NAMALWA (cell line): Measurements from ENCODE around the gene CTBP1.

Source experiments
- DNase-seq: peaks from one replicate; pipeline ENCODE4 v3.0.0-alpha.2; 2015; ENCODE audit warnings: low spot score

Gene CTBP1

DNA sequence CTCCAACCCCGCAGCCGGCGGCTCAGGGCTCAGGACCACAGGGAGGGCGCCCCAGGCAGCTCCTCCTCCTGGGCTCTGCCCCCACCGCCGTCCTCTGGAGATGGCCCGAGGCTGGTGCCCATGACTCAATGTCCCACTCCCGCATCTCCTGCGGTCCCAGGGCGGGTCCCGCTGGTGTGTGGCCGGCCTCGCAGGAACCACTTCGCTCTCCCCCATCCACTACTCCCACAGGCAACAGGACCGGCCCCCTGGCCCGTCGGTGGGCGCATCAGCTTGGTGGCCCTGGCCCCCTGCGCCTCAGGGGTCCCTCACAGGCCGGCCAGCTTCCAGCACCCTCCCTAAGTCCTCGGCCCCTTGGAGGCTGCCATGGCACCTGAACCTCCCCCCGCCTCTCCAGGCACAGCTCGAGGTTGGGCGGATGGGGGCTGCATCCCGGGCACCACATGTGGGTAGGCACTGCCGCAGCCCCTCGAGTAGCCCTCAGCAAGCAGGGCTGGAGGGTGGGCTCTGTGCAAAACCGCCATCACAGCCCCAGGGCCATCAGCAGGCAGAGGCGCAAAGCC is 53.7 kb downstream of the CTBP1 start:
- DNase-seq = no peak

DNA sequence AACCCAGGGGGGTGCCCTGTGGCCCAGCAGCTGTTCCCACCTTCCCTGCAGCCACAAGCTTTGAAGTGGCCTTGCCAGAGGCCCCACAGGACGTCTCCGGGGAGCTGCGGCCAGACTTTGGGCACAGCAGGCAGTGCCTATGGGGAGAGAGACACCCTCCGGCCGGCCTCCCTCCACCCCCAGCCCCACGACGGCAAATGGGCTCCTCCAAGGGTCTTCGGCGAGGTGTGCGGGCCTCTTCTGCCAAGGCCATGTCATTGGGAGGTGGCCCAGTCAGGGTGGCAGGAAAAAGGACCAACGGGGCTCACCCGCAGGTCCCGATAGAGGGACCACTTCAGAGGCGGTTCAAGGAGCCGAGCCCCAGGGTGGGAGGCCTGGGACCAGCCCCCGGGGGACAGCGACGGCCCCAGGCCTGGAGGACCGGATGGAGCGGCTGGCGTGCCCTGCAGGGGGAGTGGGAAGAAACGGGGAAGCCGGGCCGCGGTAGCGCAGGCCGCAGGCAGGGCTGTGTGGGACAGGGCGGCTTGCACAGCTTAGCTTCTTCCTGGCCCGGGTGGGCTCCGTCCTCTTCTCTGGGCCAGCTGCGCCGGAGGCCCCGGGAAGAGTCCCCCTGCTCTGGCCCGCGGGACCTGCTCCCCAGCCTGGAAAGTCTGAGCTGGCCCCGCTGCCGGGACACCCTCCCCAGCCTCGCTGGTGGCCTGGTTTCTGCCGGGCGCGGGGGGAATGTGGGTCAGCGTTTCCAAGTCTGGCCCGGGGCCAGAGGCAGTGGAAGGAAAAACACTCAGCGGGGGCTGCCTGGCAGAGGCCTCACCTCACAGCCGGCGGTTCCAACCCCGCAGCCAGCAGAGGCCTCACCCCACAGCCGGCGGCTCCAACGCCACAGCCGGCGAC is 54.7 kb downstream of the CTBP1 start:
- no peak for DNase-seq

DNA sequence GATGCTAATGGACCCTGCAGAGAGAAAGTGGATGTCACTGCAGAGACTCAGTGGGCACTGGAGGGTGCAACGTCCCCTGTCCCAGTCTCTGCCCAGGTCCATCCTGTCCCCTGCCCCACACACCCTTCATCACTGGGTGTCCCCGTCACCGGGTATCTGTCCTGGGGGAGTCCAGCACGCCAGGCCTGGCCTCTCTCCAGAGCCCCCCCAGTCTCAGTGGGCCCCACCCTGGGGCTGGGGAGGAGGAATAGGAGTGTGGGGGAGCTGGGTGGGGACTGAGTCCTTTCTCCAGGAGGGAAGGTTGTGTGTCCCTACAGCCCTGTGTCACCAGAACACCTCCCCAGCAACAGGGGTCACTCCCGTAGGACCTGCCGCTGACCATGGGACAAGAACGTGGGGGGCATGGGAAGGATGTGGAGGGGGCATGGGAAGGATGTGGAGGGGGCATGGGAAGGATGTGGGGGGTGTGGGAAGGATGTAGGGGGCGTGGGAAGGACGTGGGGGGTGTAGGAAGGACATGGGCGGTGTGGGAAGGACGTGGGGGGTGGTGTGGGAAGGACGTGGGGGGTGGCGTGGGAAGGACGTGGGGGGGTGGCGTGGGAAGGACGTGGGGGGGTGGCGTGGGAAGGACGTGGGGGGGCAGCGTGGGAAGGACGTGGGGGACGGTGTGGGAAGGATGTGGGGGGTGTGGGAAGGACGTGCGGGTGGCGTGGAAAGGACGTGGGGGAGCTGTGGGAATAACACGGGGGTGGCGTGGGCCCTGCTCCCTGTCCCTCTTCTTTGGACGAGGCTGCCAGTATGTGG is 55.5 kb downstream of the CTBP1 start:
- no peak for DNase-seq

DNA sequence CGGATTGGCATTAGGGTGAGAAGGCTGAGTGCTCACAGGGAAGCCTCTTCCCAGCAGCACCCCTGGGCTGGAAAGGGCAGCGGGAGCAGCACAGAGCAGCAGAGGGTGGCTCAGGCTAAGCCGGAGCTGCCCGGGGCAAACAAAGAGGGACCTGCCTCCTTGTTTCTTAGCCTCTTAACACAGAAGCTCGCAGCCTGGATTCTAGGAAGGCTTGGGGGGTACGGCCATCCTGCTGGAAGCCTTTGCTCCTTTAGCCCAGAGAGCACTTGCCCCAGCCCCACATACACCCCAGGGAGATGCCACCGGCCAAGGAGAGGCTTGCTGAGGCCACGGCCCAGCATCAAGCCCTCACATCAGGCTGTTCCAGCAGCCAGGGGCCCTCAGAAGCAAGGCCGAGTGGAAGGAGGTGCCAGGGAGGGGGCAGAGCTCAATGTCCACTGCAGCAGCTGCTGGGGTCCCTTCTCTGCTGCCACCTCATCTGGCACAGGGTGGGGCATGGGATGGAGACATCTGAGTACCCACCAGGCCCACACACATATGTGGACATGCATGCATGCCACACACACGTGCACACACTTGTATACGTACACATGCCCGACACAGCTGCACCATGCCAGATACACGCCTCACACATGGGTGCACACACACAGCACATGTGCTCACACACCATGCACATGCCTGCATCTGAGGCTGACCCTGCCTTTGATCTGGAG is 56.3 kb downstream of the CTBP1 start:
- DNase-seq = no peak

DNA sequence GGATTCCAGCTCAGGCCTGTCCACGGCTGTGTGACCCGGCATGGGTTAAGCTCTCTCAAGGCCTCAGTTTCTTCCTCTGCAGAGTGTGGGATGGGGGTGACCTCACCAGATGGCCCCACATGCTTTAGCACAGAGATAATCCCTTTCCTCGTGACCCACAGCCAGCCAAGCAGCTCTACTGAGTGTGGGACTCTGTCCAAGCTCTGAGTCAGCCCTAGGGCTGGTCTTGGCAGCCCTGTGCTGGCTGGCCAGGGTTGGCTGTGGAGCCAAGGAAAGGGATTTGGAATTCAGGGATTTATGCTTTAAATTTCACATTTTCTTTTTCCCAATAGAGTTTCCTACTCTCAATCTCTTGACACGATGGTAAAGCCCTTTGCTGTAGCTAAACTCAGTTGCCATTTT is 56.8 kb downstream of the CTBP1 start:
- no peak for DNase-seq

DNA sequence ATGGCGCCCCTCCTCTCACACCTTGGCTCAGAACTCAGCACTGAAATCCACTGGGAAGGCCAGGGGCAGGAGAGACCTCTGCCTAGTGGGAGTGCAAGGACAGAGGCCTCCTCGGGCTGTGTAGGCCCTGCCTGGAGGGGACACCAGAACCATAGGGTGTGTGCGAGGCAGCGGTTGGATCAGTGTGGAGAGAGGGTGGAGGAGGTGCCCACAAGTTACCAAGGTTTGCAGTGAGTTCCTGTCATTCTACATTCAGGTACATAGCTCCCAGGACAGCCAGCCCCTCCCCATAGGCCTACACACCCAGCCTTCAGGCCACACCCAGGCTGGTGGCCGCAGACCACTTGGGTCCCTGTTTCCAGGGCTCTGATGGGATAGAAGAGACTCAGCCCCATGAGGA is 57.3 kb downstream of the CTBP1 start:
- DNase-seq = no peak

DNA sequence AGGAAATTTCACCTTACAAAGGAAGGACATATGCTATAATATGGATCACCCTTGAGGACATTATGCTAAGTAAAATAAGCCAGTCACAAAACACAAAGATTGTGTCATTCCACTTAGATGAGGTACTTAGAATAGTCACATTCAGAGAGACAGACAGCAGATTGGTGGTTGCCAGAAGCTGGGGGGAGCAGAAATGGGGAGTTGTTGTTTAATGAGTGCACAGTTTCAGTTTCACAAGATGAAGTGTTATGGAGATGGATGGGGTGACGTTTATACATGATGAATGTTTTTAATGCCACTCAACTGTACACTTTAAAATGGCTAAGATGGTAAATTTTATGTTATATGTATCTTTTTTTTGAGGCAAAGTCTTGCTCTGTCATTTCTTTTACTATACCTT is 61.7 kb downstream of the CTBP1 start:
- DNase-seq = peak; percentile 30

DNA sequence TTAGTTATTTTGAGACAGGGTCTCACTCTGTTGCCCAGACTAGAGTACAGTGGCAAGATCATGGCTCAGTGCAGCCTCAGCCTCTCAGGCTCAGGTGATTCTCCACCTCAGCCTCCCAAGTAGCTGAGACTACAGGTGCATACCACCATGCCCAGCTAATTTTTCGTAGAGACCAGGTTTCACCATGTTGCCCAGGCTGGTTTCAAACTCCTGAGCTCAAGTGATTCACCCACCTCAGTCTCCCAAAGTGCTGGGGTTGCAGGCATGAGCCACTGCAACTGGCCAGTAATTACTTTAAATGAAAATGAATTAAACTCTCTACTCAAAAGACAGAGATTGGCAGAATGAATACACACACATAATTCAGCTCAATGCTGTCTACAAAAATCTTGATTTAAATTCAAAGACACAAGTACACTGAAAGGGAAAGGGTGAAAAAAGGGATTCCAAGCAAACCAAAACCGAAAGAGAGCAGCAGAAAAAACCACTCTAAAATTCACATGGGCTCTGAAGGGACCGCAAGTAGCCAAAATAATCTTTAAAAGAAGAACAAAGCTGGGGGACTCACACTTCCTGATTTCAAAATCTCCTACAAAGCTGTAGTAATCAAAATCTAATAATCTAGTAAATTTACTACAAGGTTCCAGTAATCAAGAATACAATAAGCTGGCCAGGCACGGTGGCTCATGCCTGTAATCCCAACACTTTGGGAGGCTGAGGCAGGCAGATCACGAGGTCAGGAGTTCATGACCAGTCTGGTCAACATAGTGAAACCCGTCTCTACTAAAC is 64.8 kb downstream of the CTBP1 start:
- no peak for DNase-seq

DNA sequence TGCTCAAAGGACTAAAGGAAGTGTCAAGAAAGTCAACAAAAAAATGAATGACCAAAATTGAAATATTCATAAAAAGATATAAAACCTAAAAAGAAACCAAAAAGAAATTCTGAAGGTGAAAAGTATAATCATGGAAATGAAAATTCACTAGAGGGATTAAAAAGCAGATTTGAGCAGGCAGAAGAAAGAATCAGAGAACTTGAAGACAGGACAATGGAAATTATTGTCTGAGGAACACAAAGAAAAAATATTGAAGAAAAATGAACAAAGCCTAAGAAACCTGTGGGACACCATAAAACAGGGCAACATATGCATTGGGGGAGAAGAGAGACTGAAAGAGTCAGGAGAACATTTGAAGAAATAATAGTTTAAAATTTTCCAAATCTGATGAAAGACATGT is 66.6 kb downstream of the CTBP1 start:
- DNase-seq = no peak

DNA sequence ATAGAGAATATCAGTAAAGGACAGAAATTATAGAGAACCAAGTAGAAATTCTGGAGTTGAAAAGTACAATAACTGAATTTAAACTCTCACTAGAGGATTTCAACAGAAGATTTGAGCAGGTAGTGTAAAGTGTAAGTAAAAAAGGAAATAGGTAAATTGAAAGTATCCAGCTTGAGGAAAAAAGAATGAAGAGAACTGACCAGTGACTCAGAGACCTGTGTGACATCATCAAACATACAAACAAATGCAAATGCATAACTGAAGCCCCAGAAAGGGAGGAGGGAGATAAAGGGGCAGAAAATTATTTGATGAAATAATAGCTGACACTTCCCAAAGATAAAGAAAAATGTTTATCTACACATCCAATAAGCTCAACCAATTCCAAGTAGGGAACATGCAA is 68.3 kb downstream of the CTBP1 start:
- no peak for DNase-seq

DNA sequence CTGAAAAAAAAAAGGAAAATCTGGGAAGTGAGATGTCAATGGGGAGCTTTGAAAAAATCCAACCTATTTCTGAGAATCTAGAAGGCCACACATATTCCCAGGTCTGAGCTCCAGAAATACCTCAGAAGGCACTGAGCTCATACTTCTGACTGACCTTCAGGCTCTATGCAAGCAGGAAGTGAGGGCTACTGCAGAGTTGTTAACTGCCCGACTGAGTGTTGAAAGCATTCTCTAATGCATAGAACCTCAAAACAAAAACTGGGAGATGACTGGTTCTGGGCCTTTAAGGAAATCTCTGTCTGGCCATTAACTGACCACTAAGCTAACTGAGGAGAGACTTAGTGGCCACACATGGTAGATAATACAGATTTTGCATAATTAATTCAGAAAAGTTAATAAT is 69.0 kb downstream of the CTBP1 start:
- DNase-seq = no peak

DNA sequence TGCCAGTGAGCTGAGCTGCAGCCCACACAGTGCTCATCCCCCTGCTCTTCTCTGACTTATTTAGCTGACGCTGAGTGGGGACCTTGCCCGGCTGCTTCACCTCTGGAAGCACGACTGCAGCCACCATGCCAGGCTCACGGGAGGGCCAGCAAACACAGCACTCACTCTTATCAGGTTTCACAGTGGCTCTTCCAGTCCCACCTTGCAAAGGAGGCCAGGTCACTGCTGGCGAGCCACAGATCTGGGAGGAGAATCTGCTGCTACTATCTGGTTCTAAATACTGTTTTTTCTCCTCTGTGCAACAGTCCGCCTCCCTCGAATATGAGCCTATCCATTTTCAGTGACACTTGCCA is 69.9 kb downstream of the CTBP1 start:
- no peak for DNase-seq

DNA sequence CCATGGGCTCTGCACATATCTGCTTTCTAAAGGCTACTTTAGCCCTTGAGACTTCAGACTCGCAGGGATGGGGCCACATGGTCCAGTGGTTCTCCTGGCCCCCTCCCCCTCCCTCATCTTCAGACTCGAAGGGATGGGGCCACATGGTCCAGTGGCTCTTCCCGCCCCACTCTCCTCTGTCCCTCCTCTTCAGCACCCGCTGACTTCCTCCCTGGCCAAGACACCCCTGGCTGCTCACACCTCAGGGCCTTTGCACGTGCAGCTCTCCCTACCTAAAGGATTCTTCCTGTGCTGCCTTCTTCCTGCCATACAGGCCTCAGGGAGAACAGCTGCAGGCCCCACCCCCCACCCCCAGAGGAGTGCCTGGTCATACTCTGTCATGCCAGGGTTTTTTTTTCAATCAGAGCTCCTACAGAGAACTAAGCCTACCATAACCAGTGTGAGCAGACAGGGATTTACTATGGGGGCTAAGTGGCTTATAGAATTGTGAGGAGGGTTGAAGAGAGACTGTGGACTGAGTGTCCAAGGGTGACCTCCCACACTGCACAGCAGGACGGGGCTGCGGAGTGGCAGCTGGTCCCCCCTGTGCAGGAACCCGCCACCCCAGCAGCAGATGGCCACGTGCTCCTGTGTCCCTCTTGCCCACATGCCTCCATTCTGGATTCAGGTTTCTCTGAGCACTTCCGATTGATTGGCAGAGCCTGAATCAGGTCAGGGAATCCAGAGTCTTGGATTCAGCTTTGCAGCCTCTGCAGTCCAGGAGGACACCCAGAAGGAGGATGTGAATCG is 70.4 kb downstream of the CTBP1 start:
- DNase-seq = no peak

DNA sequence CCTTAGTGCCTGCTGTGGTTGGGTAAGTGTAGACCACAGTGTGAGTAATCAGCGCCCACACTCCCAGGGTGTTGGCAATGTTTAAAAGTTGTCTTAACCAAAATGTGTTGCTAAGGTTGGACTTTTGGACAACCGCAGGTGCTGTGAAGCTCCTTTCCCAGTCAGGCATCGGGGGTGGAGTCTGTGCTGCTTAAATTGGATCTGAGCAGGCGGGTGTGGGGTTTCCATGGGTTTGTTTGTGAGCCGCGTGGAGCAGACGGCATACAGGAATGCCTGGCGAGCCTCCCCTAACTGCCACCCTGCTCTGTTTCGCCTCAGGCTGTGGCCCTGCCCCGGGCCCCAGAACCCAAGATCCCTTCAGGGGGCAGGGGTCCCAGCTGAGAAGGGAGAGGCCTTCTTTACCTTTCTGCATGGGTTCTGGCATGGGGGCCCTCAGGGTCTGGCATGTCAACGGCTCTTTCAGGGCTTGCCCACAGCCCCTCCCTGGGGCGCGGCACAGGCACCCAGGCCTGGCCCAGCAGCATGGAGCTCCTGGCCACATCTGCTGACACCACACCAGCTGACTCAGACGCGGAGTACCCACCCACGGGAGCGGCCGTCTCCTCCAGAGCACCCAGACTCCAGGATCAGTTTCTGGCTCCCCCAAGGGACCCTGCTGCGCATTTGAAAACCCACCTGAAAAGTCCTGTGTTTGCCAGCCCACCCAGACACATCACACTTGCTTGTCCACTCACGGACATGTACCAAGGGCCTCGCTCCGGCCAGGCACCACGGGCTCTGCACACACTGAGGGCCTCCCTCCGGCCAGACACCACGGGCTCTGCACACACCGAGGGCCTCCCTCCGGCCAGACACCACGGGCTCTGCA is 71.4 kb downstream of the CTBP1 start:
- no peak for DNase-seq

DNA sequence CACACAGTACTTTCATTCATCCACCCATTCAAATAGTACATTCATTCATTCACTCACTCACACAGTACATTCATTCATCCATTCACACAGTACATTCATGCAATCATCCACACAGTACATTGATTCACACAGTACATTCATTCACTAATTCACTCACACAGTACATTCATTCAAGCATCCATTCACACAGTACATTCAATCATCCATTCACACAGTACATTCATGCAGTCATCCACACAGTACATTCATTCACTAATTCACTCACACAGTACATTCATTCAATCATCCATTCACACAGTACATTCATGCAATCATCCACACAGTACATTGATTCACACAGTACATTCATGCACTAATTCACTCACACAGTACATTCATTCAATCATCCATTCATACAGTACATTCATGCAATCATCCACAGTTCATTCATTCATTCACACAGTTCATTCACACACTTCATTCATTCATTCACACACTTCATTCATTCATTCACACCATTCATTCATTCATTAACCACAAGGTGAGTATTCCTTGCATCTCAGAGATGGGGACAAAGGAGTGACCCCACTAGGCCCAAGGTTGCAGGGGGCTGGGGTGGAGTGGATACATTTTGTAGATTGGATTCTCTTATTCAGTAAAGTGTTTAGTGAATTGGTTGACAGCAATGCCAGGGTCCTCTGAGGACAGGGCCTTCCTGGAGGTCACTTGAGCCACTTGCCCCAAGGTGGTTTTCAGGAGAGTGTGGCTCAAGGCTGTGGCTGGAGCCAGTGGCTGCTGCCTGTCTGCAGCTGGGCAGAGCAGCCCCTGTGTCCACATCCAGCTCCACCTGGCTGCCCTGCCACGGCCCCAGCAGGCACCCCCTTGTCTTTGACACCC is 72.3 kb downstream of the CTBP1 start:
- no peak for DNase-seq

DNA sequence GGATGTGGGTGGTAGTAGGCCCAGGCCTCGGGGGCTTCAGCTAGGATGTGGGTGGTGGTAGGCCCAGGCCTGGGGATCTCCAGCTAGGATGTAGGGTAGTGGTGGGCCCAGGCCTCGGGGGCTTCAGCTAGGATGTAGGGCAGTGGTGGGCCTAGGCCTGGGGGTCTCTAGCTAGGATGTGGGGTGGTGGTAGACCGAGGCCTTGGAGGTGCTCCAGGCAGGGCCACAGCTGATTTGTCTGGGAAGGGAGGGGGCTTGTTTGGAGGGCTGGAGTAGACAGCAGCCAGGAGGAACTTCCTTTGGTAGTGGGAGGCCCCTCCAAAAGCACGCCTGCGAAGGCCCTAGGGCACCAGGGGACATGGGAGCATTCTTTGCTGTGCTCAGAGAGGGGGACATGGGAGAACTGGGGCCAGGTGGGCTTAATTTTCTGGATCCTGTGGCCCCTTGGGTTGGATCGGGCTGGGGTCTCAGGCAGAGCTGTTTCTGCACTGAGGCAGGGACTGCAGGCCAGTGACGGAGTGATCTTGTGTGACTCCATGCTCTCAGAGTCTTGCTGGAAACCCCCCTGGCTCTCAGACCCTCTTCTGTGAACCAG is 73.2 kb downstream of the CTBP1 start:
- DNase-seq = no peak

DNA sequence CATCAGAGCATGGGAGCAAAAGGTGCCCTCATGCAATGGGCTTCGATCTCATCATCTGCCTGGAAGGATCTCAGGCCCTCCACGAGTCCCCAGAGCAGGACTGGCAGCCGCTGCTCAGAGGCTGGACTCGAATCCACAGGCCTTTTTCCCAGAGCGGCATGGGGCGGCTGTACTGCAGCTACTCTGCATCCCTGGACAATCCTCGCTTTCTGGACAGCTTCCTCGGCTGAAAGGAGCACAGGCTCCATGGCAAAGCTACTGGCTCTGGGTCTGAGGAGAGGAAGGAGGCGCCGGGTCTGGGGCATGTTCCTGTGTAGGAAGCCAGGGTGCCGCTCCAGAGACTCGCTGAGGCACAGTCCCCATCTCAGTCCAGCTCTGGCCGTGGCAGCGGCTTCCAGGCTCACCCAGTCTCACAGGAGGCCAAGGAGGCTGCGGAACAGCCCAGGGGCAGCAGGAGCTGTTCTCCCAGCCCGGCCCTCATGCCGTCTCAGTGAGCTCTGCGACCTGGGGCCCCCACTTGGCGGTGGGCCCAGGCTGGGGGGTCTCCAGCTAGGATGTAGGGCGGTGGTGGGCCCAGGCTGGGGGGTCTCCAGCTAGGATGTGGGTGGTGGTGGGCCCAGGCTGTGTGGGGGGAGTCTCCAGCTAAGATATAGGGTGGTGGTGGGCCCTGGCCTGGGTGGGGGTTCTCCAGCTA is 73.8 kb downstream of the CTBP1 start:
- no peak for DNase-seq
